Small intestine (tissue), 7 donors: ENCODE results near the gene TRAPPC5. TPM values are rescaled to one million over a fixed set of nuclear protein-coding genes. Genes with fewer than 3 reads are reported as not detected.

ENCODE experiments used
- DNase-seq, 2 donors: peaks; one replicate each; pipeline versions ENCODE4 v3.0.0 to v3.0.0-alpha.2; 2013
- FAIRE-seq: peaks from 2 replicates; lab custom pipeline; 2012; peaks lifted over from hg19 to GRCh38; lab: Jason Lieb, UNC
- H3K27ac ChIP-seq, 3 donors: one replicate each; pipeline ENCODE4 v1.5.1; 2013; ENCODE audit warnings: low read length in 2 of 3, mild to moderate bottlenecking in 2 of 3, control low read depth in 1 of 3, inconsistent platforms in 1 of 3, low read depth in 1 of 3, moderate library complexity in 1 of 3
- H3K27me3 ChIP-seq, 3 donors: one replicate each; pipeline ENCODE4 v1.6.1; 2013; ENCODE audit warnings: low read length in 3 of 3, inconsistent platforms in 1 of 3; ENCODE audit not compliant: control insufficient read depth in 3 of 3, insufficient read depth in 3 of 3
- H3K36me3 ChIP-seq, 3 donors: one replicate each; pipeline ENCODE4 v1.6.1; 2013; ENCODE audit warnings: low read length in 3 of 3, inconsistent platforms in 1 of 3, low read depth in 1 of 3, mild to moderate bottlenecking in 1 of 3, moderate library complexity in 1 of 3; ENCODE audit not compliant: control insufficient read depth in 3 of 3, insufficient read depth in 2 of 3
- H3K4me1 ChIP-seq, 3 donors: one replicate each; pipeline ENCODE4 v1.6.1; 2013; ENCODE audit warnings: low read length in 2 of 3, inconsistent platforms in 1 of 3, low read depth in 1 of 3, mild to moderate bottlenecking in 1 of 3, moderate library complexity in 1 of 3; ENCODE audit not compliant: control insufficient read depth in 3 of 3, insufficient read depth in 2 of 3
- H3K4me3 ChIP-seq, 3 donors: one replicate each; pipeline ENCODE4 v1.5.1; 2013; ENCODE audit warnings: low read length in 3 of 3, control low read depth in 1 of 3, inconsistent platforms in 1 of 3, low read depth in 1 of 3, mild to moderate bottlenecking in 1 of 3, moderate library complexity in 1 of 3
- H3K9me3 ChIP-seq, 2 donors: one replicate each; pipeline ENCODE4 v1.6.1; 2013; ENCODE audit warnings: low read depth in 1 of 2, low read length in 1 of 2; ENCODE audit not compliant: control insufficient read depth in 2 of 2, insufficient read depth in 1 of 2
- WGBS, 3 donors: extraction: QIAGEN DNeasy Blood & Tissue Kit; methylation state at CpG; one replicate each; pipeline ENCODE4 v1.1.7; 2013; 5-methylcytosine and 5-hydroxymethylcytosine counted together
- polyA plus RNA-seq, 4 donors: library from polyadenylated mRNA; stranded (reverse) in 3 of 4; unstranded in 1 of 4; fragments of 200-250 nt in 3 of 4; fragments of 120-200 nt in 1 of 4; gene quantifications; one replicate each; pipeline versions ENCODE4 v1.2.1 to v1.2.3, GENCODE V29; 2013
- donor health status: healthy with polysubstance abuse.
- donor health status: control.
- donor health status: control.
- donor health status: Bipolar disorder and iron deficiency.
- donor health status: healthy.

The TRAPPC5 gene
- polyA plus RNA-seq, 4 donors: 47.9 to 166 (median 95.4) TPM

DNA sequence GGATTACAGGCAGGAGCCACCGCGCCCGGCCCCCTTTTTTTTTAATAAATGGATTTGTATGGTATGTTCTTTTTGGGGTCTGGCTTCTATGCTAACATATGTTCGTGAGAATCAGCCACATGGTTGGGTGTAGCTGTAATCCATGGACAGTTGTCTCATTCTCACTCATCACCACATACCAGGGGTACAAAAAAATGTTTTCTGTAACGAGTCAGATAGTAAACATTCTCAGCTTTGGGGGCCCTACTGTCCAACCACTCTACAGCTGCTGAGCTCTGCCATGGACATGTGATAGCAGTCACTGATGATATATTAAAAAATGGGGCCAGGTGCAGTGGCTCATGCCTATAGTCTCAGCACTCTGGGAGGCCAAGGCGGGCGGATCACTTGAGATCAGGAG, 16.9 kb upstream of the TRAPPC5 start:
- DNase-seq (no peak), FAIRE-seq (no peak)
- Histone ChIP-seq H3K4me1 (no peaks in the 10 kb centered on the region), H3K27ac (no peak overlapping the region), H3K4me3 (no peak overlapping the region), H3K9me3 (no peaks in the 10 kb centered on the region), H3K36me3 (no peaks in the 10 kb centered on the region), H3K27me3 (peaks cover 0 to 3% (median 0%) of the 10 kb centered on the region in 3 donors)
- WGBS, 3 donors: 79 to 83% (median 82%) methylated on average over 7 of the region's 7 CpGs

GRCh38 chr19:7665076-7665475, 15.6 kb upstream of the TRAPPC5 start:
- peaks cover 0 to 7% (median 2%) of the 10 kb centered on the region in 3 donors for H3K27me3 ChIP-seq
- H3K36me3 ChIP-seq: no peaks in the 10 kb centered on the region
- H3K9me3 ChIP-seq: no peaks in the 10 kb centered on the region
- no peak overlapping the region for H3K4me3 ChIP-seq
- no peak overlapping the region for H3K27ac ChIP-seq
- DNase-seq (no peak), FAIRE-seq (no peak)
- H3K4me1 ChIP-seq: no peaks in the 10 kb centered on the region
- 52 to 62% (median 60%) methylated on average over 4 of the region's 4 CpGs for WGBS, 3 donors

- DNase-seq (no peak), FAIRE-seq (no peak)
- H3K27ac ChIP-seq: no peak within 1 kb of the TSS
- peaks cover 3 to 23% (median 14%) of the 10 kb centered on the region in 3 donors for H3K27me3 ChIP-seq
- H3K36me3 ChIP-seq: no peaks in the 10 kb centered on the region
- H3K9me3 ChIP-seq: peaks cover 0 to 1% of the 10 kb centered on the region in 2 donors
- no peak within 1 kb of the TSS for H3K4me3 ChIP-seq
- no peaks in the 10 kb centered on the region for H3K4me1 ChIP-seq
- WGBS, 3 donors: 51 to 72% (median 65%) methylated on average over 9 of the region's 9 CpGs
Observed at GRCh38 chr19:7668842-7669241, 11.8 kb upstream of the TRAPPC5 start, which contains the start of gene RETN. TSS of gene RETN (plus strand) at chr19:7669049. CDS start at chr19:7669327, 278 bp downstream.

- Histone ChIP-seq H3K36me3 (no peaks in the 10 kb centered on the region), H3K4me3 (no peak overlapping the region), H3K9me3 (peaks cover 0 to 7% of the 10 kb centered on the region in 2 donors), H3K27me3 (peaks cover 3 to 25% (median 14%) of the 10 kb centered on the region in 3 donors), H3K4me1 (no peaks in the 10 kb centered on the region), H3K27ac (no peak overlapping the region)
- 31 to 35% (median 34%) methylated on average over 9 of the region's 9 CpGs for WGBS, 3 donors
- FAIRE-seq (no peak), DNase-seq (no peak)
Observed at GRCh38 chr19:7669641-7670040, 11.0 kb upstream of the TRAPPC5 start.

DNA sequence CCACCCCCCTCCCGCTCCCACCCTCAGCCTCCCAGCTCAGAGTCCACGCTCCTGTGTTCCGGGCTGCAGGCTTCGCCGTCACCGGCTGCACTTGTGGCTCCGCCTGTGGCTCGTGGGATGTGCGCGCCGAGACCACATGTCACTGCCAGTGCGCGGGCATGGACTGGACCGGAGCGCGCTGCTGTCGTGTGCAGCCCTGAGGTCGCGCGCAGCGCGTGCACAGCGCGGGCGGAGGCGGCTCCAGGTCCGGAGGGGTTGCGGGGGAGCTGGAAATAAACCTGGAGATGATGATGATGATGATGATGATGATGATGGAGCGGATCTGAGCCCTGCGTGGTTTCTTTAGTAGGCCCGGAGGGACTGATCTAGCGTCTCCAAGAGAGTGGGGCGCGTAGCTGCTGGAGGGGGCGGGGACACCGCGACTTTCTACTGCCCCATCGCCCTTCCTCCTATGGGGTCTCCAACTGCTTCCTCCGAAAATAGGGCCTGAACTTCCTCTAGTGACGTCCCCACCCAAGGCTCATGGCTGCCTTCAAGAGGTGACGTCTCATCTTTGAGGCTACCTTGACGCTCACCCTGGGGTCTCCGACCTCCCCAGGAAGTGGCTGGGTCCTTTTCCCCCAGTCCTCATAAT, 10.4 kb upstream of the TRAPPC5 start:
- WGBS, 3 donors: 2% methylated on average over 39 to 43 of the region's 43 CpGs
- no peak for FAIRE-seq

GRCh38 chr19:7670790-7671189, 9.8 kb upstream of the TRAPPC5 start:
- no peaks in the 10 kb centered on the region for H3K4me1 ChIP-seq
- H3K4me3 ChIP-seq: no peak overlapping the region
- no peak for FAIRE-seq
- H3K27ac ChIP-seq: no peak overlapping the region
- H3K9me3 ChIP-seq: peaks cover 0 to 7% of the 10 kb centered on the region in 2 donors
- 22 to 32% (median 26%) methylated on average over 9 of the region's 9 CpGs for WGBS, 3 donors
- no peaks in the 10 kb centered on the region for H3K36me3 ChIP-seq
- DNase-seq: no peak
- peaks cover 3 to 25% (median 14%) of the 10 kb centered on the region in 3 donors for H3K27me3 ChIP-seq

More for the DNA sequence above, 10.4 kb upstream of the TRAPPC5 start:
- Histone ChIP-seq H3K9me3 (peaks cover 0 to 7% of the 10 kb centered on the region in 2 donors), H3K36me3 (no peaks in the 10 kb centered on the region), H3K4me3 (no peak overlapping the region), H3K4me1 (no peaks in the 10 kb centered on the region), H3K27me3 (peaks cover 3 to 25% (median 14%) of the 10 kb centered on the region in 3 donors), H3K27ac (no peak overlapping the region)
- peak in 1 of 2 donors; percentile 30 for DNase-seq

- H3K27ac ChIP-seq: no peak overlapping the region
- H3K9me3 ChIP-seq: peaks cover 0 to 7% of the 10 kb centered on the region in 2 donors
- H3K36me3 ChIP-seq: no peaks in the 10 kb centered on the region
- 44 to 46% (median 46%) methylated on average over 9 of the region's 9 CpGs for WGBS, 3 donors
- H3K27me3 ChIP-seq: peaks cover 3 to 35% (median 14%) of the 10 kb centered on the region in 3 donors
- FAIRE-seq: no peak
- H3K4me1 ChIP-seq: no peaks in the 10 kb centered on the region
- DNase-seq: no peak
- H3K4me3 ChIP-seq: no peak overlapping the region
Observed at GRCh38 chr19:7672522-7672921, 8.1 kb upstream of the TRAPPC5 start.

- Histone ChIP-seq H3K9me3 (peaks cover 0 to 7% of the 10 kb centered on the region in 2 donors), H3K27me3 (peaks cover 3 to 40% (median 14%) of the 10 kb centered on the region in 3 donors), H3K4me3 (no peak overlapping the region), H3K4me1 (no peaks in the 10 kb centered on the region), H3K36me3 (no peaks in the 10 kb centered on the region), H3K27ac (no peak overlapping the region)
- WGBS, 3 donors: 49 to 54% (median 52%) methylated on average over 20 to 21 of the region's 21 CpGs
- FAIRE-seq (no peak), DNase-seq (peak; percentile 58 to 65)
Observed at GRCh38 chr19:7674010-7675005, 6.3 kb upstream of the TRAPPC5 start.
